Measurements from ENCODE around the gene ALKBH3. TPM values are rescaled to one million over a fixed set of nuclear protein-coding genes. Genes with fewer than 3 reads are reported as not detected.

Gene ALKBH3
- total RNA-seq, 1 donor from 2014 or later: 27.3 TPM

- no peak for DNase-seq (ENCODE audit: low read depth)
- TF ChIP-seq CTCF (conservative IDR thresholded peaks at IDR 0.05; ENCODE audit: low read depth, low read length): peak; percentile 84
Measured at GRCh38 chr11:43944761-43945311, 64.2 kb downstream of the ALKBH3 start.

DNA sequence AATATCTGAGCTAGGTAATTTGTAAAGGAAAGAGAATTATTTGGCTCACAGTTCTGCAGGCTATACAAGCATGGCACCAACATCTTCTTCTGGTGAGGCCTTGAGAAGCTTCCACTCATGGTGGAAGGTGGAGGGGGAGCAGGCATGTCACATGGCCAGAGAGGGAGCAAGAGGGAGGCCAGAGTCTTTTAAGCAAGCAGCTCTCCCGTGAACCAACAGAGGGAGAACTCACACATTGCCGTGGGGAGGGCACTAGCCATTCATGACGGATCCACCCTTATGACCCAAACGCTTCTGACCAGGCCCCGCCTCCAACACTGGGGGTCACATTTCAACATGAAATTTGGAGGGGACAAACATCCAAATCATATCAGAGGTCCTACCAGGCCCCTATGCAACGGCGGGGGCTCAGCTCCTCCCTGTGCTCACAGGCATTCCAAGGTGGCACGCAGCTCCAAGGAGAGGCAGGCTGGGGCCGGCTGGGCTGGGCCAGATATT is 66.4 kb downstream of the ALKBH3 start:
- DNase-seq (ENCODE audit: low read depth): no peak
- no peak overlapping the region for H3K4me3 ChIP-seq (ENCODE audit: low read depth, low read length)
- peak; percentile 38 for TF ChIP-seq CTCF (conservative IDR thresholded peaks at IDR 0.05; ENCODE audit: low read depth, low read length)

More at GRCh38 chr11:43944761-43945311, 64.2 kb downstream of the ALKBH3 start:
- no peak overlapping the region for H3K4me3 ChIP-seq (ENCODE audit: low read depth, low read length)

- no peak overlapping the region for H3K4me3 ChIP-seq (ENCODE audit: low read depth, low read length)
- DNase-seq (ENCODE audit: low read depth): no peak
- TF ChIP-seq CTCF (conservative IDR thresholded peaks at IDR 0.05; ENCODE audit: low read depth, low read length): no peak
Measured at GRCh38 chr11:43947815-43948214, 67.2 kb downstream of the ALKBH3 start.

GRCh38 chr11:43948341-43949225 is 68.0 kb downstream of the ALKBH3 start:
- no peak for DNase-seq (ENCODE audit: low read depth)
- H3K4me3 ChIP-seq (ENCODE audit: low read depth, low read length): no peak overlapping the region
- no peak for TF ChIP-seq CTCF (conservative IDR thresholded peaks at IDR 0.05; ENCODE audit: low read depth, low read length)

- no peak overlapping the region for H3K4me3 ChIP-seq (ENCODE audit: low read depth, low read length)
- TF ChIP-seq CTCF (conservative IDR thresholded peaks at IDR 0.05; ENCODE audit: low read depth, low read length): no peak
- DNase-seq (ENCODE audit: low read depth): no peak
Measured at GRCh38 chr11:43950311-43950855, 69.8 kb downstream of the ALKBH3 start.

DNA sequence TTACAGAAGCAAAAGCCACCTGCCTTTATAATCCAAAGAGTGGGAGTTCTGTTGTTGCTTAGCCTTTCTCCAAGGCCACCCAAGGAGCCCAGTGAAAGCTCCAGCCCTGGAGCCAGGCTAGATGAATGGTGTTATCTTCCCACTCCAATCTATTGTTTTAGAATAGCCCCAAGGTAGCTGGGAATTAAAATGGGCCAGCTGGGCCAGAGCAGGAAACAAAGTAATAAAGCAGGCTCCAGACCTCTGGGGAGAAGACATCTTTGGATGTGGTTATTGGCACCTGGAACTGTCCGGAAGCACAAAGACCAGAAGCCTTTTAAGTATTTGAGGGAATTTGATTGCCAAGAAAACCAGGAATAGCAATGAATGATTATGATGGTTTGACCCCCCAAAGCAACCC is 70.6 kb downstream of the ALKBH3 start:
- TF ChIP-seq CTCF (conservative IDR thresholded peaks at IDR 0.05; ENCODE audit: low read depth, low read length): no peak
- no peak for DNase-seq (ENCODE audit: low read depth)
- no peak overlapping the region for H3K4me3 ChIP-seq (ENCODE audit: low read depth, low read length)

All from epithelial cell of proximal tubule (primary cell).